AG04450 (cell line): ENCODE data around the gene SPAG9. TPM values are rescaled to one million over a fixed set of nuclear protein-coding genes. Genes with fewer than 3 reads are reported as not detected.

Experiments used
- CTCF ChIA-PET: fragments of 300-600, 350-600 bp; formaldehyde crosslinking; extraction: SDS; loops from one replicate; lab custom pipeline; 2022; ENCODE audit warnings: antibody characterized with exemption, inconsistent platforms; lab: Charles Lee
- POLR2A ChIA-PET: fragments of 350-600 bp; formaldehyde crosslinking; extraction: SDS; loops from one replicate; lab custom pipeline; 2021; ENCODE audit warnings: antibody characterized with exemption, inconsistent platforms; lab: Yijun Ruan, JAX
- DNase-seq: peaks from one replicate; pipeline ENCODE4 v3.0.0-alpha.2; 2011; ENCODE audit warnings: low read depth, low spot score
- H3K27ac ChIP-seq: one replicate; pipeline ENCODE4 v1.5.1; 2012; ENCODE audit warnings: low read depth, low read length, control low read depth
- H3K27me3 ChIP-seq: one replicate; pipeline ENCODE4 v1.6.0; 2012; ENCODE audit warnings: low read length; ENCODE audit not compliant: control insufficient read depth, insufficient read depth
- H3K4me3 ChIP-seq: 2 replicates; pipeline ENCODE4 v1.5.1; 2011; ENCODE audit warnings: mild to moderate bottlenecking, low read depth, low read length, control low read depth
- H3K9me3 ChIP-seq: 2 replicates; pipeline ENCODE4 v1.5.1; 2012; ENCODE audit warnings: low read length; ENCODE audit not compliant: control insufficient read depth, insufficient read depth
- polyA plus RNA-seq: library from polyadenylated mRNA; depleted of rRNA; stranded (reverse); fragments of >200 nt; gene quantifications from 2 replicates; pipeline ENCODE4 v1.2.3, GENCODE V29; 2011; rRNA removed
- TF ChIP-seq, protein P1 (sequence below): IDR thresholded peaks from 2 replicates; pipeline ENCODE4 v1.5.1; 2011; ENCODE audit warnings: low read depth, low read length, control low read depth, inconsistent platforms

The SPAG9 gene
- polyA plus RNA-seq, 1 experiment, result 42.1 TPM

DNA sequence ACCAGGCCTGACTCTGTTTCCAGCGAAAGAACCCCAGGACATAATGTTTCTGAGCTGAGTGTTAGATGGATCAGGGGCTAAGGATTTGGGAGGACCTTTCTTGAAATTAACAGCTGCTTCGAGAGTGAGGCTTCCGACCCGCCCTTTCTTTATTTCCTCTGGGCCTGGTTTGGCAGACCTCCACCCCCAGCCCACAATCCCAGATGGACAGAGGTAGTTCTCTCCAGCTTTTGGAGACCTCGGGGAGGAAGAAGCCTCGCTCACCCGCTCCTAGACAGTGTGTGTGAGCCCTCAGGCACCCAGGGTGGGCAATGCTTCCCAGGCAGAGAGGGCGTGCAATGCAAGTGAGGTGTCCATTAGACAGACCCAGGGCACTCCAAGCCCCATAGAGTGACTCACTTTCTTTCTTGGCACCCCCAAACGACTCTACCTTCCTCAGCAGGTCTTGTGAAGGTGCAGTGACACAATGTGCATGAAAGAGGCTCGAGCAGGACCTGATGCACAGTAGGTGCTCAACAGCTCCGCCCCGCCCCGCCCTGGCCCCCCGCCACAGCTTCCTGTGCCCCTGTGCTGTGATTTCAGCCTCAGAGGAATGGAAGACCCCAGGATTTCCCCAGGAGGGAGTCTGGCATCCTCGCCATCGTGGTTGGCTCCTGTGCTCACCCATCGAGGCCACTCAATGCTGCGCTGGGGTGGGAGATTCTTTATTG, 203.8 kb downstream of the SPAG9 start:
- H3K4me3 ChIP-seq, result no peak overlapping the region
- TF ChIP-seq, protein P1, sequence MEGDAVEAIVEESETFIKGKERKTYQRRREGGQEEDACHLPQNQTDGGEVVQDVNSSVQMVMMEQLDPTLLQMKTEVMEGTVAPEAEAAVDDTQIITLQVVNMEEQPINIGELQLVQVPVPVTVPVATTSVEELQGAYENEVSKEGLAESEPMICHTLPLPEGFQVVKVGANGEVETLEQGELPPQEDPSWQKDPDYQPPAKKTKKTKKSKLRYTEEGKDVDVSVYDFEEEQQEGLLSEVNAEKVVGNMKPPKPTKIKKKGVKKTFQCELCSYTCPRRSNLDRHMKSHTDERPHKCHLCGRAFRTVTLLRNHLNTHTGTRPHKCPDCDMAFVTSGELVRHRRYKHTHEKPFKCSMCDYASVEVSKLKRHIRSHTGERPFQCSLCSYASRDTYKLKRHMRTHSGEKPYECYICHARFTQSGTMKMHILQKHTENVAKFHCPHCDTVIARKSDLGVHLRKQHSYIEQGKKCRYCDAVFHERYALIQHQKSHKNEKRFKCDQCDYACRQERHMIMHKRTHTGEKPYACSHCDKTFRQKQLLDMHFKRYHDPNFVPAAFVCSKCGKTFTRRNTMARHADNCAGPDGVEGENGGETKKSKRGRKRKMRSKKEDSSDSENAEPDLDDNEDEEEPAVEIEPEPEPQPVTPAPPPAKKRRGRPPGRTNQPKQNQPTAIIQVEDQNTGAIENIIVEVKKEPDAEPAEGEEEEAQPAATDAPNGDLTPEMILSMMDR, result no peak
- H3K9me3 ChIP-seq, result no peaks in the 10 kb centered on the region
- H3K27ac ChIP-seq, result no peak overlapping the region
- CTCF ChIA-PET, result interaction anchor here (1.6 kb wide), 1 partner anchor 65 kb away, joined by 4 read pairs; no protein-coding TSS in a partner anchor
- peaks cover 3% of the 10 kb centered on the region for H3K27me3 ChIP-seq
- DNase-seq, result no peak
- POLR2A ChIA-PET, result interaction anchor here (0.6 to 0.8 kb wide), 2 partner anchors 51 kb away, joined by 3 to 5 read pairs; partner anchors contain the start of gene TOB1

DNA sequence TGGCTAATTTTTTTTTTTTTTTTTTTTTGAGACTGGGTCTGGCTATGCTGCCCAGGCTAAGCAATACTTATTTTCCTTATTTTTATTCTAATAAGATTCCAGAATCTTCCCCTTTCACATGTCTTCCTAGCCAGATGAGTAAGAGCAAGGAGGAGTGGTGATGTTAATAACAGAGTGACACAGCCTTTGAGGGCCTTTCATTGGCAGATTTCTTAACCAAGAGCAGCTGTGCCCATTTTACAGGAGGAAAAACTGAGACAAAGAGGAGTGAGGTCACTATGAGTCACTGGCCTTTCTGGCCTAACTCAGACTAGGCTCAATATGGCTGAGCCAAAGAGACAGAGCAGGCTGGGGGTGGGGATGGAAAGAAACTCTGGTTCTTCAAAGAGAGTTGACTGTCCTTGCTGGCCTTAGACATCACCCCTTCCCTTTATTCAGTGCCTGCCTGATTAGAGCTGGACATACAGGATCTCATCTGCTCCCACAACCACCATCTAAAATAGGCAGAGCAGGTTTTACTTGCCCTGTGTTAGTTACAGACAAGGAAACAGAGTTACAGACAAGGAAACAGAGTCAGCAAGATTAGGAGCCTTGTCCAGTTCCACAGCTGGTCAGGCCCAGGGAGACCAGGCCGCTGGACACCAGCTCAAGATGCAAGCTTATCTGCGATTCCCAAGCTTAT, 204.5 kb downstream of the SPAG9 start:
- peaks cover 3% of the 10 kb centered on the region for H3K27me3 ChIP-seq
- no peak overlapping the region for H3K27ac ChIP-seq
- H3K9me3 ChIP-seq, result no peaks in the 10 kb centered on the region
- DNase-seq, result no peak
- TF ChIP-seq, protein P1, result no peak
- CTCF ChIA-PET, result interaction anchor here (1.6 kb wide), 1 partner anchor 64 kb away, joined by 4 read pairs; no protein-coding TSS in a partner anchor
- no peak overlapping the region for H3K4me3 ChIP-seq
- POLR2A ChIA-PET, result interaction anchor here (0.8 kb wide), 1 partner anchor 50 kb away, joined by 5 read pairs; the partner anchor contains the start of gene TOB1

DNA sequence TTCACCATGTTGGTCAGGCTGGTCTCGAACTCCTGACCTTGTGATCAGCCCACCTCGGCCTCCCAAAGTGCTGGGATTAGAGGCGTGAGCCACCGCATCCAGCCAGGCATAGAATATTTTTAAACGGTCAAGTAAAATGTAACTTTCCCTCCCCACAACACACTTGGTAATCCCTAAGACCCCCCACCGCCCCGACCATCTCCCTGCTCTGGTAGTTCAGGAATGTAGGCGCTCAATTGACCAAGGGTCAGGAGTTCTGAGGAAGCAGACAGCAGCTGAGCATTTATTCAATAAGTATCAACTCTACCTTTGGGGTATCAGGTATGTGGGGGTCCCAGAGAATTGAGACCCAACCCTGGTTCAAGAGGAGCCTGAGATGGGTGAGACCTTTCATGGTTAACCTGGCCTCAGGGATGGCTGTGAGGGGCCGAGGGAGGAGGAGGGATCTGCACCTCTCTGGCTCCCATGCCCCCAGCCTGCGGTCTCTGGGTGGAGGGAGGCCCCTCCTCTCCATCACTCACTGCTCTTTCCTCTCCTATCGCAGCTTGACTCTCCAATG, 206.1 kb downstream of the SPAG9 start:
- DNase-seq, result no peak
- no peaks in the 10 kb centered on the region for H3K9me3 ChIP-seq
- H3K4me3 ChIP-seq, result no peak overlapping the region
- H3K27ac ChIP-seq, result no peak overlapping the region
- TF ChIP-seq, protein P1, result no peak
- ChIA-PET CTCF (no interaction called here), POLR2A (interaction anchor here (1.4 kb wide), 1 partner anchor 48 kb away, joined by 5 read pairs; the partner anchor contains the start of gene TOB1)
- peaks cover 8% of the 10 kb centered on the region for H3K27me3 ChIP-seq

DNA sequence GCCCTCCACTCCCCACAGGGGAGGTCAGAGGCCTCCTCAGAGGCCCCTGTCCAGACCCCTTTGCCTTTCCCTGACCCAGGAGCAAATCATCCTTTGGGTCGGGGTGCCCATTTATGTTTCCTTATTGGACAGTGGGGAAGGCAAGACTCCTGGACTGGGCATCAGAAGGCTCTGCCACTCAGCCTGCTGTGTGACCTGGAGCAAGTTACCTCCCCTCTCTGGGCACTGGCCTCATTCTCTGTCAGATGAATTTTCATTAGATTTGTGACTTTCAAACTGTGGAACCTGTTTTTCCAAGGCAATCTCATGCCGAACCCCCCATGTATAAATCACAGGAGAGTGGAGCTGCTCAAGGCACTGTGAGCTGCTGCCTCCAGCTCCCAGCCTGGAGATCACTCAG, 207.5 kb downstream of the SPAG9 start:
- TF ChIP-seq, protein P1, result no peak
- no peaks in the 10 kb centered on the region for H3K9me3 ChIP-seq
- ChIA-PET CTCF (interaction anchor here (0.6 kb wide), 1 partner anchor 61 kb away, joined by 3 read pairs; no protein-coding TSS in a partner anchor), POLR2A (interaction anchor here (0.9 kb wide), 1 partner anchor 47 kb away, joined by 14 read pairs; the partner anchor contains the start of gene TOB1)
- no peak overlapping the region for H3K4me3 ChIP-seq
- H3K27me3 ChIP-seq, result peaks cover 12% of the 10 kb centered on the region
- no peak overlapping the region for H3K27ac ChIP-seq
- no peak for DNase-seq

Other genes with a start within 250 kb of the SPAG9 start
- 271 and 350 TPM in 2 replicates for gene NME1, start 32.7 kb upstream of the SPAG9 start, polyA plus RNA-seq
- gene NME2, start 45.5 kb upstream of the SPAG9 start, polyA plus RNA-seq, result 823 and 851 TPM in 2 replicates
- 6.4 and 10.2 TPM in 2 replicates for gene MBTD1, start 139.2 kb upstream of the SPAG9 start, polyA plus RNA-seq
- gene UTP18, start 139.7 kb upstream of the SPAG9 start, polyA plus RNA-seq, result 20.3 and 30.6 TPM in 2 replicates